IPS-20b (cell line): Measurements from ENCODE around the gene BRSK2.
"Not testable (repeated sequence)": the region's sequence is repeated elsewhere in the genome, so short reads cannot be mapped to it uniquely, and the experiment has no call there.

Source experiments
- H3K27ac ChIP-seq: one replicate; pipeline ENCODE4 v1.5.1; 2013; ENCODE audit warnings: low read length
- H3K27me3 ChIP-seq: 2 replicates; pipeline ENCODE4 v1.6.1; 2013; ENCODE audit warnings: mild to moderate bottlenecking, low read length, inconsistent platforms; ENCODE audit not compliant: insufficient read depth
- H3K36me3 ChIP-seq: 2 replicates; pipeline ENCODE4 v1.6.1; 2013; ENCODE audit warnings: low read depth, mild to moderate bottlenecking, inconsistent platforms, low read length, moderate library complexity; ENCODE audit not compliant: insufficient read depth
- H3K4me1 ChIP-seq: 2 replicates; pipeline ENCODE4 v1.6.1; 2013; ENCODE audit warnings: mild to moderate bottlenecking, control low read depth, inconsistent platforms, low read length, moderate library complexity; ENCODE audit not compliant: insufficient read depth
- H3K4me3 ChIP-seq: 2 replicates; pipeline ENCODE4 v1.5.1; 2013; ENCODE audit warnings: mild to moderate bottlenecking, low read length, inconsistent platforms
- H3K9ac ChIP-seq: 2 replicates; pipeline ENCODE4 v1.6.1; 2013; ENCODE audit warnings: low read depth, mild to moderate bottlenecking, inconsistent platforms, low read length, moderate library complexity
- H3K9me3 ChIP-seq: 2 replicates; pipeline ENCODE4 v1.6.1; 2013; ENCODE audit warnings: mild to moderate bottlenecking, low read depth, low read length, inconsistent platforms; ENCODE audit not compliant: insufficient read depth

The BRSK2 gene

DNA sequence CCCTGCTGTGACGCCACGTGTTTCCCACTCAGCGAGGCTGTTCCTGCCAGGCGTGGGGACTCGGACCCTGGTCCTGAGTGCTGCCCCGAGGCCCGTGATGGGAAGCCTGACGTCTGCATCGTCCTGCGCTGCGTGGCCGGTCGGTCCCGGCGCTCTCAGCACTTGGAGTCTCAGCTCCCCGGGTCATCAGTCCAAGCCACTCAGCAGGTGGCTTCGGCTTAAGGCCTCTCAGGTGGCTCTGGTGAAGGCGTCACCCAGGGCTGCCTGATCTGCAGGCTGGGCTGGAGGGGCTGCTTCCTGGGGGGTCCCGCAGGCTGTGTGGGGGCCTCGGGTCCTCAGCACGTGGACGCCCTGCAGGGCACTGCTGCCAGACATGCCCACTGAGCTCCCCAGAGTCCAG lies 35.3 kb downstream of the BRSK2 start:
- no peak overlapping the region for H3K9ac ChIP-seq
- H3K9me3 ChIP-seq = no peaks in the 10 kb centered on the region; the same call in 1 of the 2 replicates
- H3K4me1 ChIP-seq = no peaks in the 10 kb centered on the region
- H3K4me3 ChIP-seq = no peak overlapping the region
- H3K36me3 ChIP-seq = no peaks in the 10 kb centered on the region
- H3K27ac ChIP-seq = no peak overlapping the region
- H3K27me3 ChIP-seq = no peaks in the 10 kb centered on the region

- no peaks in the 10 kb centered on the region for H3K4me1 ChIP-seq
- no peak overlapping the region for H3K4me3 ChIP-seq
- H3K27me3 ChIP-seq = no peaks in the 10 kb centered on the region
- no peak overlapping the region for H3K27ac ChIP-seq
- no peak overlapping the region for H3K9ac ChIP-seq
- no peaks in the 10 kb centered on the region for H3K36me3 ChIP-seq
- H3K9me3 ChIP-seq = no peaks in the 10 kb centered on the region; the same call in 1 of the 2 replicates
These were observed 35.7 kb downstream of the BRSK2 start for GRCh38 chr11:1425439-1425838.

DNA sequence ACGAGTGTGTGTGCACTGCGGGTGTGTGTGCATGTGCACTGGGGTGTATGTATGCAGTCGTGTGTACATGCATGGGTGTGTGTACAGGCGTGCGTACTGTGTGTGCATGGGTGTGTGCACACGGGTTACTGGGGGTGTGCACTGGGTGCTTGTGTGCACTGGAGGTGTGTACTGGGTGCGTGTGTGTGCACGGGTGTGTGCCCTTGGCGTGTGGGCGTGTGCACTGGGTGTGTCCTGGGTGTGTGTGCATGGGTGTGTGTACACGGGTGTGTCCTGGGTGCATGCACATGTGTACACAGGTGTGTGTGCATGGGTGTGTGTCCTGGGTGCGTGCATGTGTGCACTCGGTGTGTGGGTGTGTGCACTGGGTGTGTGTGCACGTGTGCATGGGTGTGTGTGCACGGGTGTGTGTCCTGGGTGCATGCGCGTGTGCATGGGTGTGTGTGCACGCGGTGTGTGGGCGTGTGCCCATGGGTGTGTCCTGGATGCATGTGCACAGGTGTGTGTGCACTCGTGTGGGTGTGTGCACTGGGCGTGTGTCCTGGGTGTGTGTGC lies 39.1 kb downstream of the BRSK2 start:
- H3K4me3 ChIP-seq = no peak overlapping the region

GRCh38 chr11:1433568-1433967 lies 43.8 kb downstream of the BRSK2 start:
- Histone ChIP-seq H3K27ac (no peak overlapping the region), H3K27me3 (no peaks in the 10 kb centered on the region), H3K4me3 (no peak overlapping the region), H3K9ac (no peak overlapping the region), H3K36me3 (no peaks in the 10 kb centered on the region), H3K4me1 (no peaks in the 10 kb centered on the region), H3K9me3 (no peaks in the 10 kb centered on the region; the same call in 1 of the 2 replicates)

More for the DNA sequence above, 39.1 kb downstream of the BRSK2 start:
- Histone ChIP-seq H3K9ac (no peak overlapping the region), H3K27me3 (no peaks in the 10 kb centered on the region), H3K4me1 (no peaks in the 10 kb centered on the region), H3K27ac (no peak overlapping the region), H3K36me3 (no peaks in the 10 kb centered on the region), H3K9me3 (no peaks in the 10 kb centered on the region; the same call in 1 of the 2 replicates)

- Histone ChIP-seq H3K27ac (no peak overlapping the region), H3K36me3 (no peaks in the 10 kb centered on the region), H3K9ac (no peak overlapping the region), H3K4me3 (no peak overlapping the region), H3K27me3 (no peaks in the 10 kb centered on the region), H3K9me3 (no peaks in the 10 kb centered on the region), H3K4me1 (no peaks in the 10 kb centered on the region)
These were observed 44.4 kb downstream of the BRSK2 start for GRCh38 chr11:1433977-1434640.

DNA sequence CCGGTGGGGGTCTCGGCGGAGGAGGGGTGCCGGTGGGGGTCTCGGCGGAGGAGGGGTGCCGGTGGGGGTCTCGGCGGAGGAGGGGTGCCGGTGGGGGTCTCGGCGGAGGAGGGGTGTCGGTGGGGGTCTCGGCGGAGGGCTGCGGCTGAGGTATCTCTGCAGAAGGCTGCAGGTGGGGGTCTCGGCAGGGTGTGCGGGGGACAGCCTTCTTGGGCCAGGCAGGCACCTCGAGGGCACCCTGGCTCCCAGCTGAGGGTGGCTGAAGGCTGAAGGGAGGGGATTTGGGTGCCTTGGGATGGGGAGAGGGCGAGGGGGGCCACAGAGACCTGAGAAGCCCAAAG lies 45.7 kb downstream of the BRSK2 start:
- H3K9ac ChIP-seq, H3K4me3 ChIP-seq, H3K4me1 ChIP-seq, H3K9me3 ChIP-seq, H3K27ac ChIP-seq, H3K27me3 ChIP-seq, H3K36me3 ChIP-seq: not testable (repeated sequence)

GRCh38 chr11:1435820-1436467 lies 46.2 kb downstream of the BRSK2 start:
- Histone ChIP-seq H3K27me3 (no peaks in the 10 kb centered on the region), H3K4me1 (no peaks in the 10 kb centered on the region), H3K4me3 (no peak overlapping the region), H3K27ac (no peak overlapping the region), H3K9me3 (no peaks in the 10 kb centered on the region), H3K9ac (no peak overlapping the region), H3K36me3 (no peaks in the 10 kb centered on the region)

- no peak overlapping the region for H3K4me3 ChIP-seq
- no peaks in the 10 kb centered on the region for H3K9me3 ChIP-seq
These were observed 46.8 kb downstream of the BRSK2 start for GRCh38 chr11:1436468-1437039.

GRCh38 chr11:1437500-1437899 lies 47.8 kb downstream of the BRSK2 start:
- no peak overlapping the region for H3K4me3 ChIP-seq
- no peaks in the 10 kb centered on the region for H3K4me1 ChIP-seq
- no peaks in the 10 kb centered on the region for H3K27me3 ChIP-seq
- H3K36me3 ChIP-seq = no peaks in the 10 kb centered on the region
- no peak overlapping the region for H3K27ac ChIP-seq
- H3K9ac ChIP-seq = no peak overlapping the region
- no peaks in the 10 kb centered on the region for H3K9me3 ChIP-seq

More at GRCh38 chr11:1436468-1437039, 46.8 kb downstream of the BRSK2 start:
- no peak overlapping the region for H3K27ac ChIP-seq
- H3K9ac ChIP-seq = no peak overlapping the region
- no peaks in the 10 kb centered on the region for H3K27me3 ChIP-seq
- no peaks in the 10 kb centered on the region for H3K4me1 ChIP-seq
- H3K36me3 ChIP-seq = no peaks in the 10 kb centered on the region

DNA sequence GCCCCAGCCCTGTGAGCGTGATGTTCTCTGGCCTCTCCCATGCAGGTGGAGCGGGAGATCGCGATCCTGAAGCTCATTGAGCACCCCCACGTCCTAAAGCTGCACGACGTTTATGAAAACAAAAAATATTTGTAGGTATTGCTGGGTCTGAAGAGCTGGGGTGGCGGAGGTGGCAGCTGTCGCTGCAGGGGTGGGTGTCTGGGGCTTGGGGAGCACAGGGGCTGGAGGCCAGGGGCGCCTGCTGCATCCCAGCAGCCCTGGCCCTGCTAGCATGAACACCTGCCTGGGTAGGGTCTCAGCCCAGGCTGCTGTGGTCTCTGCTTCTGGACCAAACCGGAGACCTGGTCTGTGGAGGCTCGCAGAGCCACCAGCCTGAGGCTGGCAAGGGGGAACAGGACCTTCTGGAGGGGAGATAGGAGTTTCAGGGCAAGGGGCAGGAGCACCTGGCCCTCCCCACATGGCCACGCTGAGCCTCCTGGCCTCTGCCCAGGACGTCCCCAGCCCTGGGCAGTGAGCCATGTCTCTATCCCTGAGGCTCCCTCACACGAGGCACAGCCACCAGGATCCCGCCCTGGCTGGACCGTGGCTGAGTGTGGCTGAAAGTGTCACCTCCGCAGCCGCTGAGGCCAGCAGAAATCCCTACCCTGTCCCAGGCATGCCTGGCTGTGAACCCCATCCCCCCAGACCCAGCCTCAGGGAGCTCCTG lies 48.7 kb downstream of the BRSK2 start:
- no peaks in the 10 kb centered on the region for H3K27me3 ChIP-seq
- H3K4me1 ChIP-seq = no peaks in the 10 kb centered on the region
- no peaks in the 10 kb centered on the region for H3K36me3 ChIP-seq
- H3K9me3 ChIP-seq = no peaks in the 10 kb centered on the region
- no peak overlapping the region for H3K4me3 ChIP-seq
- H3K27ac ChIP-seq = no peak overlapping the region
- no peak overlapping the region for H3K9ac ChIP-seq

DNA sequence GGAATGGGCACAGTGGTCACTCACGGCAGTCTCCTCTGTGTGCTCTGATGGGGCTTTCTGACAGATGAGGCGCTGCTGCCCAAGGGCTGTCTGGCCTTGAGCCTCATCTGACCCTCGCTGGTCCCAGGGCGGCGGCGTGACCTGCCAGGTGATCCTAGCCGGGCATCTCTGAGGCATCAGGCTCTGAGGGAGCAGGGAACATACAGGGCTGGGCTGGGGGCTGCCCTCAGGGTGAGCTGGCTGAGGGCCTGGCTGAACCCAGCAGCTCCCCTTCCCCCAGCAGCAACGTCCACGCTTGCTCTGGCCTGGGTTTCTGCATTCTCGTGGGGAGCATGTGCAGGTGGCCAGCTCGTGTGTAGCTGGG lies 49.2 kb downstream of the BRSK2 start:
- Histone ChIP-seq H3K4me1 (no peaks in the 10 kb centered on the region), H3K27ac (no peak overlapping the region), H3K4me3 (no peak overlapping the region), H3K9ac (no peak overlapping the region), H3K36me3 (no peaks in the 10 kb centered on the region), H3K27me3 (no peaks in the 10 kb centered on the region), H3K9me3 (no peaks in the 10 kb centered on the region)
